Activated naive CD8-positive, alpha-beta T cell (primary cell): ENCODE data around the gene MYO1E.
"Not testable (repeated sequence)": the region's sequence is repeated elsewhere in the genome, so short reads cannot be mapped to it uniquely, and the experiment has no call there.

ENCODE experiments used
- H3K27ac Mint-ChIP-seq: one replicate; pipeline ENCODE4 v1.8.0; 2021; ENCODE audit warnings: mixed read lengths
- H3K27me3 Mint-ChIP-seq: one replicate; pipeline ENCODE4 v1.8.0; 2021; ENCODE audit warnings: mixed read lengths
- H3K36me3 Mint-ChIP-seq: one replicate; pipeline ENCODE4 v1.8.0; 2021; ENCODE audit warnings: mixed read lengths
- H3K4me1 Mint-ChIP-seq: one replicate; pipeline ENCODE4 v1.8.0; 2021; ENCODE audit warnings: low read depth, mixed read lengths
- H3K4me3 Mint-ChIP-seq: one replicate; pipeline ENCODE4 v1.8.0; 2021; ENCODE audit warnings: mild to moderate bottlenecking, mixed read lengths
- H3K9me3 Mint-ChIP-seq: one replicate; pipeline ENCODE4 v1.8.0; 2021; ENCODE audit warnings: low read depth, mixed read lengths

MYO1E gene

GRCh38 chr15:59157840-59158700 lies 214.6 kb downstream of the MYO1E start:
- Mint-ChIP-seq H3K4me3 (no peak overlapping the region), H3K27ac (no peak overlapping the region), H3K36me3 (no peaks in the 10 kb centered on the region), H3K9me3 (no peaks in the 10 kb centered on the region), H3K27me3 (no peaks in the 10 kb centered on the region), H3K4me1 (no peaks in the 10 kb centered on the region)

- Mint-ChIP-seq H3K27ac (no peak overlapping the region), H3K36me3 (no peaks in the 10 kb centered on the region), H3K4me3 (no peak overlapping the region)
Measured at GRCh38 chr15:59157396-59157795, 215.3 kb downstream of the MYO1E start.

GRCh38 chr15:59155431-59155830 lies 217.2 kb downstream of the MYO1E start:
- Mint-ChIP-seq H3K27me3 (no peaks in the 10 kb centered on the region), H3K9me3 (no peaks in the 10 kb centered on the region), H3K36me3 (no peaks in the 10 kb centered on the region)

More at GRCh38 chr15:59157396-59157795, 215.3 kb downstream of the MYO1E start:
- no peaks in the 10 kb centered on the region for H3K4me1 Mint-ChIP-seq
- no peaks in the 10 kb centered on the region for H3K27me3 Mint-ChIP-seq
- H3K9me3 Mint-ChIP-seq = no peaks in the 10 kb centered on the region

GRCh38 chr15:59154243-59154642 lies 218.4 kb downstream of the MYO1E start:
- Mint-ChIP-seq H3K27ac (no peak overlapping the region), H3K36me3 (no peaks in the 10 kb centered on the region), H3K27me3 (no peaks in the 10 kb centered on the region), H3K9me3 (no peaks in the 10 kb centered on the region), H3K4me1 (no peaks in the 10 kb centered on the region), H3K4me3 (no peak overlapping the region)

More at GRCh38 chr15:59155431-59155830, 217.2 kb downstream of the MYO1E start:
- no peak overlapping the region for H3K27ac Mint-ChIP-seq
- no peaks in the 10 kb centered on the region for H3K4me1 Mint-ChIP-seq
- no peak overlapping the region for H3K4me3 Mint-ChIP-seq

GRCh38 chr15:59153466-59153865 lies 219.2 kb downstream of the MYO1E start:
- no peaks in the 10 kb centered on the region for H3K27me3 Mint-ChIP-seq
- no peaks in the 10 kb centered on the region for H3K9me3 Mint-ChIP-seq
- H3K36me3 Mint-ChIP-seq = no peaks in the 10 kb centered on the region
- no peak overlapping the region for H3K4me3 Mint-ChIP-seq
- H3K27ac Mint-ChIP-seq = no peak overlapping the region
- H3K4me1 Mint-ChIP-seq = no peaks in the 10 kb centered on the region

- Mint-ChIP-seq H3K27ac (no peak overlapping the region), H3K4me1 (no peaks in the 10 kb centered on the region), H3K4me3 (no peak overlapping the region), H3K36me3 (no peaks in the 10 kb centered on the region), H3K9me3 (no peaks in the 10 kb centered on the region), H3K27me3 (no peaks in the 10 kb centered on the region)
Measured at GRCh38 chr15:59152694-59153450, 219.8 kb downstream of the MYO1E start.

- Mint-ChIP-seq H3K36me3 (no peaks in the 10 kb centered on the region), H3K4me3 (no peak overlapping the region), H3K27me3 (no peaks in the 10 kb centered on the region), H3K27ac (no peak overlapping the region), H3K9me3 (no peaks in the 10 kb centered on the region), H3K4me1 (no peaks in the 10 kb centered on the region)
Measured at GRCh38 chr15:59150185-59150584, 222.5 kb downstream of the MYO1E start.

GRCh38 chr15:59148153-59148833 lies 224.4 kb downstream of the MYO1E start:
- H3K27me3 Mint-ChIP-seq = no peaks in the 10 kb centered on the region
- H3K9me3 Mint-ChIP-seq = no peaks in the 10 kb centered on the region
- no peak overlapping the region for H3K4me3 Mint-ChIP-seq
- no peak overlapping the region for H3K27ac Mint-ChIP-seq
- no peaks in the 10 kb centered on the region for H3K36me3 Mint-ChIP-seq
- no peaks in the 10 kb centered on the region for H3K4me1 Mint-ChIP-seq

GRCh38 chr15:59147666-59148065 lies 225.0 kb downstream of the MYO1E start:
- no peaks in the 10 kb centered on the region for H3K4me1 Mint-ChIP-seq
- no peaks in the 10 kb centered on the region for H3K27me3 Mint-ChIP-seq
- H3K27ac Mint-ChIP-seq = no peak overlapping the region
- no peaks in the 10 kb centered on the region for H3K36me3 Mint-ChIP-seq
- H3K4me3 Mint-ChIP-seq = no peak overlapping the region
- H3K9me3 Mint-ChIP-seq = no peaks in the 10 kb centered on the region

- H3K9me3 Mint-ChIP-seq, H3K27ac Mint-ChIP-seq: not testable (repeated sequence)
Measured at GRCh38 chr15:59144594-59144993, 228.1 kb downstream of the MYO1E start.

GRCh38 chr15:59143281-59143680 lies 229.4 kb downstream of the MYO1E start:
- no peaks in the 10 kb centered on the region for H3K36me3 Mint-ChIP-seq
- H3K27ac Mint-ChIP-seq = no peak overlapping the region
- no peak overlapping the region for H3K4me3 Mint-ChIP-seq
- no peaks in the 10 kb centered on the region for H3K27me3 Mint-ChIP-seq
- no peaks in the 10 kb centered on the region for H3K4me1 Mint-ChIP-seq
- no peaks in the 10 kb centered on the region for H3K9me3 Mint-ChIP-seq

More at GRCh38 chr15:59144594-59144993, 228.1 kb downstream of the MYO1E start:
- not testable (repeated sequence) for H3K36me3 Mint-ChIP-seq, H3K27me3 Mint-ChIP-seq, H3K4me1 Mint-ChIP-seq, H3K4me3 Mint-ChIP-seq

- H3K27ac Mint-ChIP-seq = no peak overlapping the region
- no peaks in the 10 kb centered on the region for H3K36me3 Mint-ChIP-seq
- H3K4me1 Mint-ChIP-seq = peaks cover 7% of the 10 kb centered on the region
- H3K4me3 Mint-ChIP-seq = no peak overlapping the region
- H3K27me3 Mint-ChIP-seq = no peaks in the 10 kb centered on the region
- no peaks in the 10 kb centered on the region for H3K9me3 Mint-ChIP-seq
Measured at GRCh38 chr15:59140422-59141226, 232.0 kb downstream of the MYO1E start.

GRCh38 chr15:59138243-59138642 lies 234.4 kb downstream of the MYO1E start:
- no peaks in the 10 kb centered on the region for H3K36me3 Mint-ChIP-seq
- H3K4me1 Mint-ChIP-seq = peaks cover 7% of the 10 kb centered on the region
- H3K4me3 Mint-ChIP-seq = no peak overlapping the region
- H3K27me3 Mint-ChIP-seq = no peaks in the 10 kb centered on the region
- H3K27ac Mint-ChIP-seq = no peak overlapping the region
- no peaks in the 10 kb centered on the region for H3K9me3 Mint-ChIP-seq

- H3K36me3 Mint-ChIP-seq = no peaks in the 10 kb centered on the region
- H3K27me3 Mint-ChIP-seq = no peaks in the 10 kb centered on the region
- H3K4me3 Mint-ChIP-seq = no peak overlapping the region
- no peak overlapping the region for H3K27ac Mint-ChIP-seq
- no peaks in the 10 kb centered on the region for H3K9me3 Mint-ChIP-seq
- peaks cover 7% of the 10 kb centered on the region for H3K4me1 Mint-ChIP-seq
Measured at GRCh38 chr15:59137566-59137965, 235.1 kb downstream of the MYO1E start.
